ENCODE results near the gene PRCC. TPM values are rescaled to one million over a fixed set of nuclear protein-coding genes. Genes with fewer than 3 reads are reported as not detected.

Gene PRCC
- total RNA-seq, 1 donor from 2014 or later: 9.6 TPM

DNA sequence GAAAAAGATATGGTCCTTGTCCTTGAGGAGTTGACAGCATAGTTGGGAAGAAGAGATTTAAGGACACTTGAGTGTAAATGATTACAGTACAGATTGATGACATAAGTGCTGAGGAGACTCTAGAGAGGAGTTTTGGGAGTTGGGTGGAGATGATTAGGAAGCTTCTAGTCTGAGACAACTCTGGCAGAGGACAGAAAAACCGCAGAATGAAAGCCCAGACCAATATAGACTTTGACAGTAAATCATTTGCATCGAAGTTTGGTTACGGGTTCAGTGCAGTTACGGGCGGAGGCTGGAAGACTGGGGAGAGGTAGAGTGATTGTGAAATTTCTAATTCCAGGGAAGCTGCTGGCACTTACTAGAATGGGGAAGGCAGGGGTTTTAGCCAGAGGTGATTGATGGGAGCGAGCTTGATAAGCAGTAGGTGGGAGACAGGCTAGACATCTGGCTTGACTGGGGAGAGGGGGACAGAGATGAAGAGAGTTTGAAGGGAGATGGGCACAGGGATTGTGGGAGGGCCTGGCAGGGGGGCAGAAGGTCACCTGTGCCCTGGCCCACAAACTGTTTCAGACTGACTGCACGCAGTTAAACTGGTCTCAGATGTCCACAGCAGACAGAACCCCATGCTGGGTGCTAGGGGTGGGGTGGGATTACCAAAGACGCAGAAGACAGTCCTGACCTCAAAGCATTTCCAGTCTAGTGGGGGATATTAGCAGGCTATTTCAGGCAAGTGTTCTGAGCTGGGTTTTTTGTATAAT is 29.2 kb downstream of the PRCC start:
- DNase-seq (ENCODE audit: low read depth in 2 of 2): no peak

DNA sequence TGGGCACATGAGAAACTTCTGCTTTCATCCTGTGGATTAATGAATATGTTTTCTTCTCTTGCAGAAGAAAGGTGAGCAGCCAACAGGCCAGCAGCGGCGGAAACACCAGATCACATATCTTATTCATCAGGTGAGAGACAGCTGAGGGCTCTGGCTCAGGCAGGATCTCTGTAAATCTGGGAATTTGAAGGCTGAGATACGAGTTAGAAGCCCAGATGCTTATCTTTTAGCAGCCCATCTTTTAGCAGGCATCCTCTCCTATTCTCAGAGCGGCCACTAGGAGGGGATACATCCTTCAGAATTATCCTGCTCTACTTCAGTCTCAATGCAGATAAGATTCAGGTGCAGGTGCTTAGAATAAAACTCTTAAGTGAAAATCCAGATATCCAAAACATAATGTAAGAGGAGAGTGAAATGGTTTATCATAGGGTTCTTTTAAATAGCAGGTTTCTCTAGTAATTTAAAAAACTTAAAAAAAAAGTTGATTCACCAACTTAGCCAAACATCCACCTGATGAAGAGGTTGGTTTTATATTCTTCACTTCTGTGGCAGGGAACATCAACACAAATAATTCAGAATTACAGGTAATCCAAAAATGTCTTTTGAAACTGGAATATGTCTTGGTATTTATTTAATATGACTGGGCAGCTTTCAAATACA is 30.0 kb downstream of the PRCC start:
- peak; percentile 36 to 71 for DNase-seq (ENCODE audit: low read depth in 2 of 2)

DNA sequence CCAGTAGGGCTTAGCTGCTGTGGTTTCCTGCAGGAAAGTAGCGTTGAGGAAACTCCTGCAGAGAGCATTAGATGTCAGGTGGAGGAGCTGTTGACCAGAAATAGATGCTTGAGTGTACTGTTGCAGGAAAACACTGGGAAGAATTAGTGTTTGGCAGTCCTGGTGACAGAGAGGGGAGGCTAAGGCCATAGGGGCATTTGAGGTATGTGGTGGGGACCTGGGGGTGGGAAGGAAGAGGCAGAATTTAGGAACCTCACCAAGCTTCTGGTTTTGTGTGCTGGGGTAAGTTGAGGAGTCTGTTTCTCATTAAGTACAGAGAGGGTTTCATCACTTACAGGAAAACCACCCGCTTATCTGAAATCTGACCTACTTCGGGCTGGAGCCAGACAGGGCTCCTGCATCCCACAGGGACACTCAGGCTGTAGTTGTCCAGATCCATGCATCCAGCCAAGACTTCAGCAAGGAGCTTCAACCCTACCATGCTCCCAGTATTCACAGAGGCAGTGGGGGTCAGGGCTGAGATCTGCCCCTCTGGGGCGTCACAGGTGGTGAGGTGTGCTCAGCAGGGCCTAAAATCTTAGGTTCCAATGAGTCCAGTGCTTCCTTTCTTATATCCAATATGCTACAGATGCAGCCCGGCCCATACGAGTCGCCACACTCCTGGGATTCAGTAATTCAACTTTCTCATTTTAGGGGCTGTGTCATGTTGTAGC is 34.2 kb downstream of the PRCC start:
- no peak for DNase-seq (ENCODE audit: low read depth in 2 of 2)

DNA sequence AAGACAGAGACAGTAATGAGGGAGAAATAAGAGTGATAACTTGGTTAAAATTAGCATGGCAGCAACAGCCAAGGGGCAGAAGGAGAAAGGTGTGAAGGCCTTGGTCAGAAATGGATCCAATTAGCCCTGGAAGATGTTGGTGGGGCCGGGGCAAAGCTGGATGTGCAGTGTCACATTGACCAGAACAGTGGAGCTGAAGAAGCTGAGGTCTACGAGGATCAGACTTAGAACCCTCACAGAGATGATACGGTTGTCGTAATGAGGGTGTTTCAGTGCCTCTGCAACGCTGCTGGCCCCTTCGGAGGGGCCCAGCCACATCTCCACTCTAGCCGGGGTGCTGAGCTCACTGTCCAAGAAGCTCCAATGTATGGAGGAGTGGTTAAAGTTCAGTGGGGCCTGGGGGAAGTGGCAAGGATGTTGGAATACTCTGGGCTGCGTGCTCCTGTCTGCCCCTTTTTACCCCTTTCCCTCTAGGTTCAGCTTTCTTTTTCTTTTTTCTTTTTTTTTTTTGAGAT is 35.1 kb downstream of the PRCC start:
- no peak for DNase-seq (ENCODE audit: low read depth in 2 of 2)

DNA sequence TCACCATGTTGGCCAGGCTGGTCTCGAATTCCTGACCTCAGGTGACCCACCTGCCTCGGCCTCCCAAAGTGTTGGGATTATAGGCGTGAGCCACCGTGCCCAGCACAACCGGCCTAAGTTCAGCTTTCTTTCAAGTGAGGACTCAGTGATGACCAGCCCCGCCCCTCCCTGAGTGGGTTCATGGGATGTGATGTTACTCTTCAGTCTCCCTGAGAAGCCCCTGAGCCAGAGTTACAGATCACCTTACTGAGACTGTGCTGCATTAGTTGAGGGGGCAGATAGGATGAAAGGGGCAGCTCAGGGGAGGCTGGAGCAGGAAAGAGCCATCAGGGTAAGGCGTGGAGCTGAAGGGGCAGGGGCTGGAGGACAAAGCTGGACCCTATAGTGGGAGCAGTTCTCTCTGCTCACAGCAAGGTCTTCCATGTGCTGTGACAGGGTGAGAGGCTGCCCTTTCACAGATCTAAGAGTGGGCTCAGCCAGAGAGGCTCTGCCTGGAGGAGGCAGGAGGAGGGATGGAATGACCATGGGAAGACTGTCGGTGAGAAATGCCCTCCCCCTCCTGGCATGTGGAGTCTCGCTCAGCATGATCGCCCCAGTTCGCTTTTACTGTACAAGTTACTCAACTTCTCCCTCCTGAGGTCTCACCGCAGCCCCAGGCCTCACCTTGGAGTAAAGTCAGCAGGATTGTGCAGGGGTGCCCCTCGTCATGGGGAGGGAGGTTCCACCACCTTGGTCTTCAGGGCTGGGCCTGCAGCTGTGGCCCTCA is 35.9 kb downstream of the PRCC start:
- no peak for DNase-seq (ENCODE audit: low read depth in 2 of 2)

DNA sequence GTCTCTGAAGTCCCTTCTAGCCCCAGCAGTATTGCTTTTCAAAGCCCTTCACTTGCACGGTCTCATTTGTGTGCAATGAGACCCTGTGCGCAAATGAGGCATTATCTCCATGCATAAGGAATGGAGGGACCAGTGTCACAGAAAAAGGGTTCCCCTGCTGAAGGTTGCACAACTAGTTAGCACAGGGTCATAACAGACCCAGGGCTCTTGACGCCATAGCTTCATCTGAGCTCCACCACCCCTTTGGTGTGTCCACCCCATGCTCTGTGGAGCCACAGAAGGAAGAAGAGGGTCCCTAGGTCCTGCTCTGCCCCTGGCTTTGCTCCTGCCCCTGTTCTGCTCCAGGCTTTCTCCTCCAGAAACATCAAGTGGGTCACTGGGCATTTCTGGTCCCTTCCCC is 36.7 kb downstream of the PRCC start:
- no peak for DNase-seq (ENCODE audit: low read depth in 2 of 2)

DNA sequence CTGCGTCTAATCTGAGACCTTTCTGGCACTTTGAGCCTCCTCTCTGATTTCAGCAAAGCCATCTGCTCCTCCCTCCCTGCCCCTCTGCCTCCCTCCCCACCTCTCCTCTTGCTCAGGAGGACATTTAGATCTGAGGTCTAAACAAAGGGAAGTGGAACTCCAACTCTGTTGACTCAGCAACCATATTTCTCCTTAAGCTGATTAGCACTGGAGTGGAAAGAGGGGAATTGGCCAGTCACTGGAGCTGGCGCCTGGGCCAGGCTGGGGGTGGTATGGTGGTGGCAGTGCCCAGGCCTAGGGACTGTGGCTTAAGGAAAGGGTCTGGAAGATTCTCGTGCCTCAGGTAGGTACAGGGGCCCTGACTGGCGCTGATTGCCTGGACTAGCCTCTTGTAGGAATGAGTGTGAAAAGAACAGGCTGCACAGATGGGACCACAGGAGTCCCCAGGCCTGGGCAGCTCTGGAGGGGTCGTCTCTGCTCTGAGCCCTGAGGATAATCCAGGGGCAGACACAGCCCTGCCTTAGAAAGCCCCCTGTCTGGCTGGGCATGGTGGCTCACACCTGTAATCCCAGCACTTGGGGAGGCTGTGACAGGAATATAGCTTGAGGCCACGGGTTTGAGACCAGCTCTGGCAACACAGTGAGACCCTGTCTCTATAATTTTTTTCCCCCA is 37.4 kb downstream of the PRCC start:
- no peak for DNase-seq (ENCODE audit: low read depth in 2 of 2)

DNA sequence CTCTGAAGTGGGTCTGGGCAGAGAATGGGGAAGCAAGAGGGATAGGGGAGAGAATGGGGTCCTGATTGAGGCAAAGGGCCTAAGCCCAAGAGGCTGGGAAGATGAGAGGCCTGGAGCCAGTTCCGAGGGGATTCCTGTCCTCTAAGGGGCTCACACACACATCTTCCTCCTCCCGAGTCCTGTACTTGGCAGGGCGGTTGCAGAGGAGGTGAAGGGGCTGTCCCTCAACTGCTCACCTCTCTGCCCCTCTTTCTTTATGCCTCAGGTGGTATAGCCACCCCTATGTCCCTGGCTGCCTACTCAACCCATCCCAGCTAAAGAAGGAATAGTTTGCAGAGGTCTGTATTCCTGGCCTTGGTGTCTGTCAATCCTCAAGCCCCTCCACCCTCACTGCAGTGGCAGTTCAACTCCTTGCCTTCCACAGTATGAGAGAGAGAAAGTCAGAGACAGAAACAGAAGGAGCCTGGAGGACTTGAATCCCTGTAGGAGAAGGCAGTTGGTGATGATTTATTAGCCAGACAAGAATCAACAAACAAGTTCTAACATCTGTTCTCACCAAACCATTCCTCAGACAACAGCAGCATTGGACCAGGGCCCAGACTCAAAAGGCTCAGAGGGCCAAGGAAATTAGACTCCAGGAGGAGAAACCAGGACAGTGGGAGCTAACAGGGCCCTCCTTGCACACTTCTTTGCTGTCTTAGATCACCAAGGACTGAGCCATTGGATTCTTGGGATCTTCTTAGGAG is 38.6 kb downstream of the PRCC start:
- peak in 1 of 2 donors; percentile 37 for DNase-seq (ENCODE audit: low read depth in 2 of 2)

DNA sequence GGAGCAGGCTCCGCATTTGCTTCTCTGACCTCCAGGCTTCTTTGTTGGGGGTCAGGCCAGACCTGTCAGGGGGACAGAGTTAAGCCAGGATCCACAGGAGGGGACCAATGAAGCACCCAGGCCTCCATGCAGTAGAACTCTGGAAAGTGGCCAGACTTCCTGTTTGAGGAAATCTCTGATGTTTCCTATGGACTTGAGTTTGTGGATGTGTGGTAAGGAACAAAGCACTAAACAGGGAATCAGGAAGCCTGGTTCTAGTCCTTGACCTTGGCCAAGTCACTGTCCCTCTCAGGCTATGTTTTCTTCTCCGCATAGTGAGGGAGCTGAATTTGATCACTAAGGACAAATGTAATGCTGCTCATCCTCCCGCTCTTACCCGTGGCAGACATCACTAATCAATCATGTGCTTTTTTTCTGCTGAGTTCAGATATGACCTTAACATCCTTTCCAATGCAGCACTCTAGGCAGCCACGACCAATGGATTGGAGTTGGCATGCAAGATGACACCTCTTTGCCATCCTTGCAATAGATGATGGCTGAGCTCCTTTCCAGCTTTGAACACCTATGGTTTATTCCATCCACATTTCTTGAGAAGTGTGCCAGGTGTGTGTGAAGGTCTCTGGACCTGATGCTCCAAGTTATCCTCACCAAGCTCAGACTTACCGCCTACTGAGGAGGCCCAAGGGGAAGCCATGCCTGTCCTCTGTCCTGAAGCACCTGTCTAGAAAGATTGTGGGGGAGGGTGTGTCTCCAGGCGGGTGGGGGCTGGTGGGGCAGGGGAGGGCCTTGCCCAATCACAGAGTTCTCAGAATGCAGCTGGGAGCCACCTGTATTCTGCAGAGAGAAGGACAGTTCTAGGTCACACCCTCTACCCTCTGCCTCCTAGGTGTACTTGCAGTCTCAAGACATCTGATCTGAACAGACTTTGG is 39.4 kb downstream of the PRCC start:
- DNase-seq (ENCODE audit: low read depth in 2 of 2): peak in 1 of 2 donors; percentile 67

DNA sequence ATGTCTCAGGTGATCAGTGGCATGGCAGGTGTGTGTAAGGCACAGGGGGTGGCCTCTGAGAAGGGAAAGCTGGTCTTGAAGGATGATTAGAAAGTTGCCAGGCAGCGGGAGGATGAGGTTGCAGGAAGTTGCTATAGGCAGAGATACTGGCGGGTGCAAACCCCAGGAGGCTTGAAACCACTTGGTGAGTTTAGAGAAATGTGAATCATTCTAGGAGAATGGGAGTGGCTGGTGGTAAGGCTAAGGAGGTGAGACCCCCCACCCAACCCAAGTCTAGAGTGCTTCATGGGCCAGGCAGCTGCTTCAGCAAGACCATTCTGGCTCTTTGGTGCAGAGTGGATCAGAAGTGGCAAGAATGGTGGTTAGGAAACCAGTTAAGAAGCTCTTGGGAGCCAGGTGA is 40.3 kb downstream of the PRCC start:
- DNase-seq (ENCODE audit: low read depth in 2 of 2): no peak

DNA sequence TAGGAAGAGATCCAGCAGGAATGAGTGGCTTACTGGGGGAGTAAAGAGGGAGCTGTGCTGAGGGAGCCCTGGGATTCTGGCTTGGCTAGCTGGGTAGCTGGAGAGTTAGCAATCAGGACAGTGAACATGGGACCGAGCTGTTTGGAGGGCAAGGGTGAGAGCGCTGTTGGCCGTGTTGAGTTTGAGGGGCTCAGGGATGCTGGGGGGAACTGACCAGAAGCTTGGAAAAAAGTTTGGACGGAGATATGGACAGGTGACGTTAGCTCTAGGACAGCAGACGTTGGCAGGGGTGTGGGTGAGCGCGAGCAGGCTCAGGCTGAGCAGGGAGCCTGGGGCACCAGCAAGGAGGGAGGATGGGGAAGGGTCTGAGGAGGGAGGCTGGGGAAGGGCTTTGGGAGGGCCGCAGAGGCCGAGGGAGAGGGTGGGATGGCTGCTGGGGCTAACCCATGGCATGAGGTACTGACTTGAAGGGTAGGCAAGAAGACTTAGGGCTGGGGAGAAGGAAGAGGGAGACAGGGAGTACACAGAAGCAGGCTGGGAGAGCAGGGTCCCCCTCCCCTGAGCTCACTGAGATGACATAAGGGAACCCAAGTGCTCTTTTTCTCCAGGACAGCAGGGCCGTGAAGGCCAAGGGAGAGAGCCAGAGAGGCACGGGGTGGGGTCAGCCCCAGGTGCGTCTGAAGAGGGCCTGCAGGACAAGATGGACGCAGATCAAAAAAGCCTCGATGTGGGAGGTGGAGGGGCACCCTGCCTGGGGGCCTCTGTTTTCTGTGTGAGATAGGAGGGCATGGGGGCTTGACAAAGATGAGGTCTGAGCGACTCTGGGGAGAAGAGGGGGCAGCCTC is 41.1 kb downstream of the PRCC start:
- DNase-seq (ENCODE audit: low read depth in 2 of 2): no peak

DNA sequence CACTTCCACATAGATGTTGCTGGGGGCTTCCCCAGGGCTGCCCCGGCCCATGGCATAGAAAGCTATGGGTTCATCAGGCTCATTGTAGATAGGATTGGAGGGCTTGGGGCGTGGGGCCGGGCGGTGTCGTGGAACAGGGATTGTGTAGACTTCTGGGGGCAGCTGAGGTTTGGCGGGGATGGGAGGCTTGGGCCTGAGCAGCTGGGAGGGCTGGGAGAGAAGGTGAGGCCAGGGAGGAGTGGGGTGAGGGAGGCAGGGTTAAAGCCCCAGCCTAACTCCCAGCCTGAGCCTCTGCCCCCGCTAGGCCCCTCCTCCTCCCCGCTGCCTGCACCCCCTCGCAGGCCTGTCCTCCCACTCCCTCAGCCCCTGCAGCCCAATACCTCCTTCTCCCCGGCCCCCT is 41.9 kb downstream of the PRCC start:
- no peak for DNase-seq (ENCODE audit: low read depth in 2 of 2)

DNA sequence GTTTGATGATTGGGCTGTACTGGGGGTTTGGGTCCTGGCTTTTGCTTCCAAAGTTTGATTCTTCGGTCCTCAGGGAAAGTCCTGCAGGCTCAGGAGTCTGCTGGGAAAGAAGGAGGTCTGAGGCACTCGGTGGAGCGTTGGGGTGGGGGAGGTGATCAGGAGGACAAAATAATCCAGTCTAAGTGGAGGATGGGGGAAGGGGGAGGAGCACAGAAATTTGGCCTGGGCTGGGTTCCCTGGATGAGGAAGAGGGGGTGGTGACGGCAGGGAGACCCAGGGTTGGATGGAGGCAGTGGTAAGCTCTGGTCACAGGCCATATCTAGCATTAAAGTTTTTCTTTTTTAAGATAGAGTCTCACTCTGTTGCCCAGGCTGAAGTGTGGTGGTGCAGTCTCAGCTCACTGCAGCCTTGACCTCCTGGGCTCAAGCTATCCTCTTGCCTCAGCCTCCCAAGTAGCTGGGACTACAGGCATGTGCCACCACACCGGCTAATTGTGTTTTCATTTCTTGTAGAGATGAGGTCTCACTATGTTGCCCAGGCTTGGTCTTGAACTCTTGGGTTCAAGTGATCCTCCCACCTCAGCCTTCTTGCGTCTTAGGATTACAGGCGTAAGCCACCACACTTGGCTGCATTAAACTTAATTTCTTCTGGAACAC is 42.5 kb downstream of the PRCC start:
- DNase-seq (ENCODE audit: low read depth in 2 of 2): no peak

DNA sequence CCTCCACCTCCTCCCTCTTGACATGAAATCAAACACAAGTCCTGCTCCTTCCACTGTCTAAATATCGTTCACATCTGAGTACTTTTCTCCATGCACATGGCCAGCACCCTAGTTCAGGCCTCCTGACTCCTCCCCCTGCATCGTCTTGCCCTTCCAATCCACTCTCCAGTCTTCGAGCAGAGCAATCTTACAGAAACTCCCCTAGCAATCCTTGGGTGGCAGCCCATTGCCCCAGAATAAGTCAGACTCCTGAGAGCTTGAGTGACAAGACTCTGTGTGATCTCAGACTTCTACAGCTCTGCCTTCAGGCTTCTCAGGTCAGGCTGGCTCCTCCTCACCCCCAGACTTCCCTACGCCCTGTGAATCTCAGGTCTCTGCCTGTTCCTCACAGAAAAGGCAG is 43.8 kb downstream of the PRCC start:
- DNase-seq (ENCODE audit: low read depth in 2 of 2): no peak

DNA sequence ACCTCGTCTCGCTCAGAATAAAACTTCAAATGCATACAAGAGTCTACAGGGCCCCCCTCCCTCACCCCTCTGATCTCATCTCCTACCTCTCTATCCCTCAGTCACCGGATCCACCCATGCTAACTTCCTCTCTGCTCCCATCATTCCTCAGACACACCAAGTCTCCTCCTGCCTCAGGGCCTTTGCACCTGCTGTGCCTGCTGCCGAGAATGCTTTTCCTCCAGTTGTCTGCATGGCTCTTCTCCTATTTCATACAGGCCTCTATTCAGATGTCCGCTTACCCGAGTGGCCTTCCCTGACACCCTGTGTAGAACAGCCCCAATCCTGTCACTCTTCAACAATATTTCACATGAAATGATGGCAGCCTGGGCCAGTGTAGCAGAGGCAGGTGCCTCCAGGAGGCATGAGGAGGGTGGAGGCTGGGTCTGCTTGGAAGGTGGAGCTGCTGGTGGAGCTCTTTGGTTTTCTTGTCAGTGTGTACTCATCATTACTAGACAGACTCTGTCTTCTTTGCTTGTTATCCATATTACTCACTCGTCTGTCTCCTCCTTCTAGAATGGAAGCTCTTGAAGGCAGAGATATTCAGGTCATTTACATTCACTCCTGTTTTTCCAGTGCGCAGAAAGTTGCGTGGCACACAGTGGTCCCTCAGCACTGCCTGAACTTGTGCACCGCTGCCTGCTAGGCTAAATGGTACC is 45.1 kb downstream of the PRCC start:
- no peak for DNase-seq (ENCODE audit: low read depth in 2 of 2)

DNA sequence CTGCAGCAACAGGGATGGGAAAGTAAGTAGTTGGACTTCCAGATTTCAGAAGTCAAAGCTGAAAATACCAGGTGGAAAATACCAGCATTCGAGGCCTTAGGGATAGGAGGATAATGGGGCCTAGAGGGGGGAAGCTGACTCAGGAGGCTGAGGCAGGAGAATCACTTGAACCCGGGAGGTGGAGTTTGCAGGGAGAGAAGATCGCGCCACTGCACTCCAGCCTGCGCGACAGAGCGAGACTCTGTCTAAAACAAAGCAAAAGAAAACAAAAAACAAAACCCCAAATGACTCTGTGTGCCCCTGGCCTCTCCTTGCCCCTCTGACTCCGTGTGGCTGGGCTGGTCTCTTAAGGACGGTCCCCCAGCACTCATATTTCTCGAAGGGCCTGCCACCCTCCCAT is 46.0 kb downstream of the PRCC start:
- DNase-seq (ENCODE audit: low read depth in 2 of 2): no peak

Data from dermis microvascular lymphatic vessel endothelial cell (primary cell).